Smooth muscle cell of the brain vasculature (primary cell): ENCODE measurements around the gene SENP7.
"Not testable (repeated sequence)": the region's sequence is repeated elsewhere in the genome, so short reads cannot be mapped to it uniquely, and the experiment has no call there.

Source experiments
- DNase-seq: peaks from one replicate; pipeline ENCODE4 v3.0.0-alpha.2; 2012; ENCODE audit warnings: low read depth, low spot score

SENP7 gene

GRCh38 chr3:101333883-101334282 is 179.1 kb downstream of the SENP7 start:
- no peak for DNase-seq

- no peak for DNase-seq
These were observed 183.9 kb downstream of the SENP7 start for GRCh38 chr3:101329016-101329673.

- DNase-seq, result no peak
These were observed 187.4 kb downstream of the SENP7 start for GRCh38 chr3:101325393-101326134.

GRCh38 chr3:101320475-101320874 is 192.5 kb downstream of the SENP7 start, which contains the start of gene IMPG2:
TSS of gene IMPG2 (minus strand) at chr3:101320575. CDS start at chr3:101320372, 203 bp downstream.
- no peak for DNase-seq

- no peak for DNase-seq
These were observed 193.5 kb downstream of the SENP7 start for GRCh38 chr3:101319531-101319930.

- no peak for DNase-seq
These were observed 200.5 kb downstream of the SENP7 start for GRCh38 chr3:101312545-101312944.

GRCh38 chr3:101311676-101312075 is 201.3 kb downstream of the SENP7 start:
- DNase-seq, result no peak

- no peak for DNase-seq
These were observed 202.0 kb downstream of the SENP7 start for GRCh38 chr3:101310978-101311375.

- DNase-seq, result not testable (repeated sequence)
These were observed 204.8 kb downstream of the SENP7 start for GRCh38 chr3:101308147-101308772.

- no peak for DNase-seq
These were observed 209.2 kb downstream of the SENP7 start for GRCh38 chr3:101303836-101304235.

GRCh38 chr3:101303089-101303731 is 209.8 kb downstream of the SENP7 start:
- no peak for DNase-seq

- no peak for DNase-seq
These were observed 212.9 kb downstream of the SENP7 start for GRCh38 chr3:101300073-101300472.

- DNase-seq, result no peak
These were observed 221.0 kb downstream of the SENP7 start for GRCh38 chr3:101292027-101292426.

- DNase-seq, result no peak
These were observed 224.7 kb downstream of the SENP7 start for GRCh38 chr3:101288294-101288693.

- DNase-seq, result no peak
These were observed 228.3 kb downstream of the SENP7 start for GRCh38 chr3:101284757-101285156.

- no peak for DNase-seq
These were observed 231.4 kb downstream of the SENP7 start for GRCh38 chr3:101281521-101282030.

- DNase-seq, result no peak
These were observed 233.1 kb downstream of the SENP7 start for GRCh38 chr3:101279765-101280385.

GRCh38 chr3:101279162-101279561 is 233.8 kb downstream of the SENP7 start:
- DNase-seq, result no peak

- no peak for DNase-seq
These were observed 234.3 kb downstream of the SENP7 start for GRCh38 chr3:101278727-101279126.
